Stimulated activated CD4-positive, alpha-beta T cell treated with anti-CD3 and anti-CD28 coated beads, TNF-alpha, amount 100 ng/mL, for 48 hours (primary cell): ENCODE data around the gene TEX13A.

Experiments used
- DNase-seq, 3 donors: peaks; one replicate each; pipeline ENCODE4 v3.0.0-alpha.2; 2020; ENCODE audit warnings: low read depth in 3 of 3

Gene TEX13A

DNA sequence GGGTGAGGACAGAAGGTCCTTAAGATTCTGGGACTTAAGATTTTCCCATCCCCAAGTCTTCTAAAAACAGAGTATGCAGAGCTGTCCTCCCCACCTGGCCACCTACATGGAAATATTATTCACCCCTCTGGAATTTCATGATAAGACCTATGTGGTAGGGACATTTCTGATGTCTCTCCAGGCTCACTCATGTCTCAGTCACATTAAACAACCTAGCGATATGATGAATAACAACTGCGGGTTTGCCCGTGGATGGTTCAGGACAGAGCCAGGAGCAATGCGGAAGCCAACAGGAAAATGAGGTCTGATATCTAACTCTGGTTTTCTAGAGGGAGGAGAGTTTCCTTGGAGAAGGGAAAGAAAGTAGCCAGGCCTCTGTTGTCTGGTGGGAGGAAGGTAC lies 47.4 kb downstream of the TEX13A start:
- no peak for DNase-seq
